Hindlimb muscle (tissue), 1 donor: ENCODE data around the gene CTF1. TPM values are rescaled to one million over a fixed set of nuclear protein-coding genes. Genes with fewer than 3 reads are reported as not detected.

ENCODE experiments used
- polyA plus RNA-seq: library from polyadenylated mRNA; unstranded; fragments of 120-200 nt; gene quantifications from one replicate; pipeline ENCODE4 v1.2.1, GENCODE V29; 2013; ENCODE audit not compliant: insufficient read length

The CTF1 gene
- polyA plus RNA-seq, 1 donor = 13.5 TPM

Other genes with a start within 250 kb of the CTF1 start
- gene PRR14, start 245.7 kb upstream of the CTF1 start, polyA plus RNA-seq = 19.8 TPM
- gene FBRS, start 238.2 kb upstream of the CTF1 start, polyA plus RNA-seq = 40.6 TPM
- 36.1 TPM for gene SRCAP, start 197.4 kb upstream of the CTF1 start, polyA plus RNA-seq
- 13.6 TPM for gene PHKG2, start 148.2 kb upstream of the CTF1 start, polyA plus RNA-seq
- 2.6 TPM for gene CFAP119, start 134.6 kb upstream of the CTF1 start, polyA plus RNA-seq
- gene RNF40, start 134.3 kb upstream of the CTF1 start, polyA plus RNA-seq = 52.3 TPM
- gene ZNF629, start 109.4 kb upstream of the CTF1 start, polyA plus RNA-seq = 14.3 TPM
- gene BCL7C, start 2.5 kb upstream of the CTF1 start, polyA plus RNA-seq = 32.7 TPM
- gene FBXL19, start 27.0 kb downstream of the CTF1 start, polyA plus RNA-seq = 10.3 TPM
- 9.8 TPM for gene ORAI3, start 52.5 kb downstream of the CTF1 start, polyA plus RNA-seq
- gene SETD1A, start 61.1 kb downstream of the CTF1 start, polyA plus RNA-seq = 15.1 TPM
- gene HSD3B7, start 88.6 kb downstream of the CTF1 start, polyA plus RNA-seq = 12.6 TPM
- 1.2 TPM for gene STX1B, start 114.0 kb downstream of the CTF1 start, polyA plus RNA-seq
- gene STX4, start 136.9 kb downstream of the CTF1 start, polyA plus RNA-seq = 48.7 TPM
- gene ZNF668, start 177.6 kb downstream of the CTF1 start, polyA plus RNA-seq = 11.2 TPM
- gene ZNF646, start 177.8 kb downstream of the CTF1 start, polyA plus RNA-seq = 12.6 TPM
- 5.8 TPM for gene PRSS53, start 192.3 kb downstream of the CTF1 start, polyA plus RNA-seq
- 59.1 TPM for gene VKORC1, start 198.2 kb downstream of the CTF1 start, polyA plus RNA-seq
- gene BCKDK, start 211.8 kb downstream of the CTF1 start, polyA plus RNA-seq = 33.9 TPM
- 57.4 TPM for gene KAT8, start 221.1 kb downstream of the CTF1 start, polyA plus RNA-seq
- gene PRSS8, start 239.1 kb downstream of the CTF1 start, polyA plus RNA-seq = 0.48 TPM